H9 (cell line): ENCODE measurements around the gene ASCC2. TPM values are rescaled to one million over a fixed set of nuclear protein-coding genes. Genes with fewer than 3 reads are reported as not detected.

Experiments
- DNase-seq: peaks from one replicate; pipeline ENCODE4 v3.0.0-alpha.2; 2017
- H2AFZ ChIP-seq: one replicate; pipeline ENCODE4 v1.6.1; 2013; ENCODE audit warnings: mild to moderate bottlenecking, low read length, control low read depth, moderate library complexity
- H2AK5ac ChIP-seq: 2 replicates; pipeline ENCODE4 v1.6.1; 2013; ENCODE audit warnings: low read length, control low read depth, mixed read lengths; ENCODE audit not compliant: insufficient read length
- H2BK120ac ChIP-seq: one replicate; pipeline ENCODE4 v1.6.1; 2013; ENCODE audit warnings: low read depth, mild to moderate bottlenecking, low read length, control low read depth, inconsistent platforms; ENCODE audit not compliant: poor library complexity, severe bottlenecking
- H2BK12ac ChIP-seq: 2 replicates; pipeline ENCODE4 v1.6.1; 2013; ENCODE audit warnings: low read length, control low read depth, mixed read lengths, low read depth; ENCODE audit not compliant: insufficient read length
- H2BK15ac ChIP-seq: 2 replicates; pipeline ENCODE4 v1.6.1; 2013; ENCODE audit warnings: low read depth, low read length, control low read depth
- H2BK20ac ChIP-seq: one replicate; pipeline ENCODE4 v1.6.1; 2013; ENCODE audit warnings: low read depth, mild to moderate bottlenecking, low read length, control low read depth, inconsistent platforms; ENCODE audit not compliant: poor library complexity, severe bottlenecking
- H2BK5ac ChIP-seq: 2 replicates; pipeline ENCODE4 v1.6.1; 2013; ENCODE audit warnings: low read length, control low read depth, mixed read lengths; ENCODE audit not compliant: insufficient read length
- H3K14ac ChIP-seq: 2 replicates; pipeline ENCODE4 v1.6.1; 2013; ENCODE audit warnings: low read length, control low read depth; ENCODE audit not compliant: insufficient read depth
- H3K18ac ChIP-seq: 2 replicates; pipeline ENCODE4 v1.6.1; 2013; ENCODE audit warnings: low read depth, mild to moderate bottlenecking, mixed read lengths, low read length, control low read depth; ENCODE audit not compliant: insufficient read length
- H3K23ac ChIP-seq: 2 replicates; pipeline ENCODE4 v1.6.1; 2013; ENCODE audit warnings: low read length, control low read depth, mixed read lengths, low read depth; ENCODE audit not compliant: insufficient read length
- H3K23me2 ChIP-seq: 2 replicates; pipeline ENCODE4 v1.6.1; 2013; ENCODE audit warnings: low read depth, mild to moderate bottlenecking, mixed read lengths, low read length, control low read depth; ENCODE audit not compliant: insufficient read length, poor library complexity, severe bottlenecking
- H3K27ac ChIP-seq: 2 replicates; pipeline ENCODE4 v1.5.1; 2013; ENCODE audit warnings: low read length, control low read depth, mixed read lengths, low read depth; ENCODE audit not compliant: insufficient read length
- H3K27me3 ChIP-seq: 2 replicates; pipeline ENCODE4 v1.6.1; 2013; ENCODE audit warnings: low read length, control low read depth, inconsistent platforms; ENCODE audit not compliant: insufficient read depth
- H3K4ac ChIP-seq: 2 replicates; pipeline ENCODE4 v1.6.1; 2013; ENCODE audit warnings: low read depth, mild to moderate bottlenecking, control low read depth, inconsistent platforms, low read length, moderate library complexity
- H3K4me1 ChIP-seq: 2 replicates; pipeline ENCODE4 v1.6.1; 2013; ENCODE audit warnings: low read length, control low read depth, inconsistent platforms; ENCODE audit not compliant: insufficient read depth
- H3K4me2 ChIP-seq: 2 replicates; pipeline ENCODE4 v1.6.1; 2013; ENCODE audit warnings: low read length, control low read depth, mixed read lengths; ENCODE audit not compliant: insufficient read length, insufficient read depth
- H3K56ac ChIP-seq: 2 replicates; pipeline ENCODE4 v1.6.1; 2013; ENCODE audit warnings: low read depth, mild to moderate bottlenecking, mixed read lengths, low read length, control low read depth; ENCODE audit not compliant: insufficient read length
- H3K79me1 ChIP-seq: 2 replicates; pipeline ENCODE4 v1.6.1; 2013; ENCODE audit warnings: low read depth, mild to moderate bottlenecking, moderate library complexity, low read length, control low read depth, inconsistent platforms; ENCODE audit not compliant: insufficient read depth, poor library complexity, severe bottlenecking
- H3K79me2 ChIP-seq: 2 replicates; pipeline ENCODE4 v1.6.1; 2013; ENCODE audit warnings: low read length, control low read depth, inconsistent platforms; ENCODE audit not compliant: insufficient read depth
- H3K9ac ChIP-seq: 2 replicates; pipeline ENCODE4 v1.6.1; 2013; ENCODE audit warnings: low read length, control low read depth, mixed read lengths; ENCODE audit not compliant: insufficient read length; ENCODE audit errors: extremely low read depth
- H3K9me3 ChIP-seq: one replicate; pipeline ENCODE4 v1.6.1; 2013; ENCODE audit warnings: low read depth, low read length, inconsistent platforms; ENCODE audit not compliant: control insufficient read depth
- H3T11ph ChIP-seq: one replicate; pipeline ENCODE4 v1.6.1; 2013; ENCODE audit warnings: mild to moderate bottlenecking, low read length, control low read depth, inconsistent platforms
- H4K20me1 ChIP-seq: one replicate; pipeline ENCODE4 v1.6.1; 2013; ENCODE audit not compliant: control insufficient read depth, insufficient read length, insufficient read depth
- H4K5ac ChIP-seq: 2 replicates; pipeline ENCODE4 v1.6.1; 2013; ENCODE audit warnings: low read depth, mild to moderate bottlenecking, mixed read lengths, low read length, control low read depth; ENCODE audit not compliant: insufficient read length
- H4K8ac ChIP-seq: replicated peaks from 2 replicates; pipeline ENCODE4 v1.6.1; 2013; ENCODE audit warnings: low read length, control low read depth, mixed read lengths, low read depth; ENCODE audit not compliant: insufficient read length
- H4K91ac ChIP-seq: 2 replicates; pipeline ENCODE4 v1.6.1; 2013; ENCODE audit warnings: low read depth, mild to moderate bottlenecking, moderate library complexity, mixed read lengths, low read length, control low read depth; ENCODE audit not compliant: insufficient read length
- H3K27ac Mint-ChIP-seq, 3 experiments: 2 replicates in 2 of 3; 3 replicates in 1 of 3; pipeline ENCODE4 v1.8.0; 2020 to 2021; ENCODE audit warnings: mixed read lengths in 3 of 3, mild to moderate bottlenecking in 1 of 3, moderate library complexity in 1 of 3
- H3K27me3 Mint-ChIP-seq: 2 replicates; pipeline ENCODE4 v1.8.0; 2021; ENCODE audit warnings: low read depth, mild to moderate bottlenecking, moderate library complexity, mixed read lengths
- H3K36me3 Mint-ChIP-seq, 3 experiments: 2 replicates in 2 of 3; 3 replicates in 1 of 3; pipeline ENCODE4 v1.8.0; 2020 to 2021; ENCODE audit warnings: low read depth in 3 of 3, mixed read lengths in 3 of 3; ENCODE audit not compliant: insufficient read depth in 1 of 3
- H3K4me1 Mint-ChIP-seq, 2 experiments: 2 replicates each; pipeline ENCODE4 v1.8.0; 2020; ENCODE audit warnings: mixed read lengths in 2 of 2
- H3K4me3 Mint-ChIP-seq, 2 experiments: 2 replicates in 1 of 2; 3 replicates in 1 of 2; pipeline ENCODE4 v1.8.0; 2020 to 2021; ENCODE audit warnings: mild to moderate bottlenecking in 2 of 2, mixed read lengths in 2 of 2, moderate library complexity in 1 of 2
- H3K9me3 Mint-ChIP-seq, 2 experiments: 2 replicates in 1 of 2; 3 replicates in 1 of 2; pipeline ENCODE4 v1.8.0; 2020; ENCODE audit warnings: mild to moderate bottlenecking in 2 of 2, mixed read lengths in 2 of 2, moderate library complexity in 1 of 2
- WGBS: extraction: QIAGEN DNeasy Blood & Tissue Kit; methylation state at CpG from one replicate; pipeline ENCODE4 v1.1.7; 2013; ENCODE audit warnings: missing lambda C conversion rate, low lambda C conversion rate, mixed read lengths; ENCODE audit not compliant: insufficient read length; ENCODE audit errors: extremely low coverage; 5-methylcytosine and 5-hydroxymethylcytosine counted together
- total RNA-seq: library from RNA; stranded (reverse); gene quantifications from 2 replicates; pipeline ENCODE4 v1.2.1, GENCODE V29; 2021
- TF ChIP-seq, protein P1 (sequence below): fragments of 200-600 bp; sonication (generic); conservative IDR thresholded peaks from 3 replicates; pipeline ENCODE4 v1.8.0; 2021; ENCODE audit warnings: antibody characterized with exemption, mild to moderate bottlenecking

ASCC2 gene
- total RNA-seq, 1 experiment from 2014 or later = 48.2 TPM

DNA sequence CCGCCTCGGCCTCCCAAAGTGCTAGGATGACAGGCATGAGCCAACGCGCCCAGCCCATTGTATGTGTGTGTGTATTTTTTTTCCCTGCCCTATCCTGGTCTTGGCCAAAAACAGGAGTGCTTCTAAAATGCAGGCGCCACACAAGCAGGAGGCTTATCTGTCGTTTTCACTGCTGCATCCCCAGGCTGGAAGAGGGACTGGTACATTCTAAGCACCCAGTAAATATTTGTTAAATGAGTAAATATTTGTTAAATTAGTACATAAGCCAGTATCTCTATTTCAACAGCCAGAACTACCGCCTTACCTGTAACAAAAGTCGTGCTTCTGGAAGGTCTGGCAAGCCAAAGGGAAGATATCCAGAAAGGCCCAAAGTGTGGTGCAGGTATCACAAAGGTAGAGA, 24.9 kb downstream of the ASCC2 start:
- TF ChIP-seq, protein P1, sequence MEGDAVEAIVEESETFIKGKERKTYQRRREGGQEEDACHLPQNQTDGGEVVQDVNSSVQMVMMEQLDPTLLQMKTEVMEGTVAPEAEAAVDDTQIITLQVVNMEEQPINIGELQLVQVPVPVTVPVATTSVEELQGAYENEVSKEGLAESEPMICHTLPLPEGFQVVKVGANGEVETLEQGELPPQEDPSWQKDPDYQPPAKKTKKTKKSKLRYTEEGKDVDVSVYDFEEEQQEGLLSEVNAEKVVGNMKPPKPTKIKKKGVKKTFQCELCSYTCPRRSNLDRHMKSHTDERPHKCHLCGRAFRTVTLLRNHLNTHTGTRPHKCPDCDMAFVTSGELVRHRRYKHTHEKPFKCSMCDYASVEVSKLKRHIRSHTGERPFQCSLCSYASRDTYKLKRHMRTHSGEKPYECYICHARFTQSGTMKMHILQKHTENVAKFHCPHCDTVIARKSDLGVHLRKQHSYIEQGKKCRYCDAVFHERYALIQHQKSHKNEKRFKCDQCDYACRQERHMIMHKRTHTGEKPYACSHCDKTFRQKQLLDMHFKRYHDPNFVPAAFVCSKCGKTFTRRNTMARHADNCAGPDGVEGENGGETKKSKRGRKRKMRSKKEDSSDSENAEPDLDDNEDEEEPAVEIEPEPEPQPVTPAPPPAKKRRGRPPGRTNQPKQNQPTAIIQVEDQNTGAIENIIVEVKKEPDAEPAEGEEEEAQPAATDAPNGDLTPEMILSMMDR = no peak
- H2AFZ ChIP-seq = no peak overlapping the region
- no peak overlapping the region for H4K8ac ChIP-seq

More for the DNA sequence above, 24.9 kb downstream of the ASCC2 start:
- no peaks in the 10 kb centered on the region for H4K20me1 ChIP-seq
- Mint-ChIP-seq H3K9me3 (no peaks in the 10 kb centered on the region), H3K4me3 (no peak overlapping the region), H3K4me1 (peaks cover 0 to 11% of the 10 kb centered on the region in 2 experiments; a peak in 2 of 4 replicates), H3K27ac (no peak overlapping the region), H3K36me3 (peaks cover 4 to 71% (median 58%) of the 10 kb centered on the region in 3 experiments; a peak in 6 of 7 replicates), H3K27me3 (no peaks in the 10 kb centered on the region)
- no peak overlapping the region for H2AK5ac ChIP-seq
- no peak overlapping the region for H3K9ac ChIP-seq
- H3K79me1 ChIP-seq = no peaks in the 10 kb centered on the region
- no peak overlapping the region for H4K5ac ChIP-seq
- no peak overlapping the region for H3T11ph ChIP-seq
- DNase-seq = no peak
- H2BK15ac ChIP-seq = no peak overlapping the region
- H3K79me2 ChIP-seq = no peaks in the 10 kb centered on the region
- no peak overlapping the region for H2BK5ac ChIP-seq
- H3K4me1 ChIP-seq = no peaks in the 10 kb centered on the region
- no peak overlapping the region for H3K14ac ChIP-seq
- no peak overlapping the region for H3K4ac ChIP-seq
- no CpG with 5 or more reads among the region's 8 CpGs for WGBS
- H3K23me2 ChIP-seq = no peaks in the 10 kb centered on the region
- no peak overlapping the region for H2BK20ac ChIP-seq
- no peak overlapping the region for H2BK120ac ChIP-seq
- no peak overlapping the region for H4K91ac ChIP-seq
- no peak overlapping the region for H3K4me2 ChIP-seq
- H3K27me3 ChIP-seq = no peaks in the 10 kb centered on the region
- H3K56ac ChIP-seq = no peak overlapping the region
- H3K18ac ChIP-seq = no peak overlapping the region
- no peak overlapping the region for H3K27ac ChIP-seq
- no peak overlapping the region for H3K23ac ChIP-seq
- H2BK12ac ChIP-seq = no peak overlapping the region
- H3K9me3 ChIP-seq = no peaks in the 10 kb centered on the region
